ENCODE results near the gene CLK3.
"Not testable (repeated sequence)": the region's sequence is repeated elsewhere in the genome, so short reads cannot be mapped to it uniquely, and the experiment has no call there.

The CLK3 gene

GRCh38 chr15:74646480-74646879 is 30.8 kb downstream of the CLK3 start:
- DNase-seq: no peak

GRCh38 chr15:74648051-74648842 is 32.6 kb downstream of the CLK3 start:
- no peak for DNase-seq

- no peak for DNase-seq
Measured at GRCh38 chr15:74651242-74651741, 35.7 kb downstream of the CLK3 start.

- no peak for DNase-seq
Measured at GRCh38 chr15:74653426-74654102, 37.9 kb downstream of the CLK3 start.

- DNase-seq: no peak
Measured at GRCh38 chr15:74655424-74655823, 39.8 kb downstream of the CLK3 start.

GRCh38 chr15:74656935-74657535 is 41.4 kb downstream of the CLK3 start:
- DNase-seq: peak; percentile 66

GRCh38 chr15:74657846-74658245 is 42.2 kb downstream of the CLK3 start:
- no peak for DNase-seq

- not testable (repeated sequence) for DNase-seq
Measured at GRCh38 chr15:74661280-74661679, 45.6 kb downstream of the CLK3 start.

- DNase-seq: no peak
Measured at GRCh38 chr15:74662064-74662860, 46.6 kb downstream of the CLK3 start.

- DNase-seq: no peak
Measured at GRCh38 chr15:74663303-74664027, 47.8 kb downstream of the CLK3 start.

- no peak for DNase-seq
Measured at GRCh38 chr15:74664028-74664616, 48.5 kb downstream of the CLK3 start.

GRCh38 chr15:74664670-74665069 is 49.0 kb downstream of the CLK3 start:
- DNase-seq: no peak

GRCh38 chr15:74667975-74668374 is 52.3 kb downstream of the CLK3 start:
- DNase-seq: no peak

GRCh38 chr15:74669627-74670026 is 54.0 kb downstream of the CLK3 start:
- DNase-seq: no peak

GRCh38 chr15:74674161-74674560 is 58.5 kb downstream of the CLK3 start:
- no peak for DNase-seq

- no peak for DNase-seq
Measured at GRCh38 chr15:74676801-74677200, 61.2 kb downstream of the CLK3 start.

Data from DMS 273 treated with DMSO at 0.1 percent for 48 hours (cell line).